Skeletal muscle satellite cell (primary cell): Measurements from ENCODE around the gene TSEN15.
A peak's percentile ranks its signal among the peaks of the same experiment; 100 is the strongest.

Experiments used
- H3K27me3 ChIP-seq: 2 replicates; pipeline ENCODE4 v1.7.0; 2013; ENCODE audit warnings: low read length; ENCODE audit not compliant: control insufficient read depth, insufficient read depth
- H3K36me3 ChIP-seq: 2 replicates; pipeline ENCODE4 v1.7.0; 2013; ENCODE audit warnings: mild to moderate bottlenecking, control low read depth, low read length; ENCODE audit not compliant: insufficient read depth
- H3K4me1 ChIP-seq: 2 replicates; pipeline ENCODE4 v1.7.0; 2013; ENCODE audit warnings: low read length; ENCODE audit not compliant: control insufficient read depth, insufficient read depth
- H3K4me2 ChIP-seq: 2 replicates; pipeline ENCODE4 v1.7.0; 2013; ENCODE audit warnings: mild to moderate bottlenecking, low read length
- H3K4me3 ChIP-seq: 2 replicates; pipeline ENCODE4 v1.7.0; 2013; ENCODE audit warnings: low read length
- H3K9ac ChIP-seq: 2 replicates; pipeline ENCODE4 v1.7.0; 2013; ENCODE audit warnings: mild to moderate bottlenecking, low read depth, low read length, moderate library complexity
- H3K9me3 ChIP-seq: replicated peaks from 2 replicates; pipeline ENCODE4 v1.7.0; 2013; ENCODE audit warnings: mild to moderate bottlenecking, control low read depth, low read length

TSEN15 gene

DNA sequence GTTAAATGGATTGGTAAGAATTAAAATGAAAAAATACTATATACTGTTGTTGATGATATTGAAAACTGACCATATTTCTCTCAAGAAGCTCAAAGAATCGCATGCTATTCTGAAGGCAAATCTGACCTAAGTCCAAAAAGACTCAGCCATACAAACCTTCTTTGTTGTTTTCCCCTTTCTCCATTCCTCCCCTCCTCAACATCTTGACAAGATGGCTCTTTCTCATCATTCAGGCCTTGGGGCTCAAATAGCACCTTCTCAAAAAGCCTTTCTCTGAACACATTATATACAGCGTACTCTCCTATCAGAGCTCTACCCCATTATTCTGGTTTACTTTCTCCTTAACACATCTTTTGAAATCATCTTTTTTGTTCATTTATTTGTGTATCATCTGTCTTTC lies 31.2 kb upstream of the TSEN15 start:
- Histone ChIP-seq H3K36me3 (no peaks in the 10 kb centered on the region), H3K9me3 (no peaks in the 10 kb centered on the region), H3K9ac (no peak overlapping the region), H3K27me3 (no peaks in the 10 kb centered on the region), H3K4me2 (no peak overlapping the region), H3K4me1 (peaks cover 7% of the 10 kb centered on the region), H3K4me3 (no peak overlapping the region)

DNA sequence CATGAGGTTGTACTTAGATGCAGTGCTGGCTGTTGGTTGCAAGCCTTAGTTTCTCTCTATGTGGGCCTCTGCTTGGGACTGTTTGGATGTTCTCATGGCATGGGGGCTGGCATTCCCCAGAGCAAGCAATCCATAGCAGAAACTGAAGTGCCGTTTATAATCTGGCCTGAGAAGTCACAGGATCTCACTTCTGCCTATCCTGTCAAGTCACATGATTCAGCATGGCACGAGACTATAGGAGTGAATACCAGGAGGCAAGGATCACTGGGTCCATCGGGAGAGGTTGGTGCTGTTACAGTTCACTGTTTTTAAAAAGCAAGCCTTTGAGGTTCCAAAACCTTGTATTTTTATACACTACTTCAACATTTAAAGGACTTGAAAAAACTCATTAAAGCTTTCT lies 30.7 kb upstream of the TSEN15 start:
- H3K4me1 ChIP-seq: peaks cover 12% of the 10 kb centered on the region
- no peak overlapping the region for H3K4me3 ChIP-seq
- H3K36me3 ChIP-seq: no peaks in the 10 kb centered on the region
- no peak overlapping the region for H3K9ac ChIP-seq
- no peaks in the 10 kb centered on the region for H3K9me3 ChIP-seq
- H3K27me3 ChIP-seq: no peaks in the 10 kb centered on the region
- H3K4me2 ChIP-seq: no peak overlapping the region

DNA sequence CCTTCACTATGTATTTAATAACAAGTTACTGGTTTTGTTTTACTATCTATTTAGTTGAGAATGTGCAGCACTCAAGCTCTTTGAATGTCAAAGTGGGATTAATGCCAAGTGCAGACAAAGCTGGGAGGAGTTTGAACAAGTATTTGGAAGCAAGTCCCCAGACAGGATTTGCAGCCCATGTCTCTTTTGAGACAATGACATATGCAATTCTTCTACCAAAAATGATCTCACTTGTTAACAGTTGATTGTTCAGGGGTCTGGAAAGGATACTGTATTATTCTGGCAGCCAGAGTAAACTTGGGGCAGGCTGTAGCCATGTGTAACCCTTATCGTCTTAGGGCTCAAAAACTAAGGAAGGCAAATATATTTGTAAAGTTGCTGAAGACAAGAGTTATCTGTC lies 29.8 kb upstream of the TSEN15 start:
- H3K4me1 ChIP-seq: peaks cover 13% of the 10 kb centered on the region
- no peak overlapping the region for H3K4me3 ChIP-seq
- no peaks in the 10 kb centered on the region for H3K9me3 ChIP-seq
- H3K27me3 ChIP-seq: no peaks in the 10 kb centered on the region
- H3K36me3 ChIP-seq: no peaks in the 10 kb centered on the region
- no peak overlapping the region for H3K9ac ChIP-seq
- no peak overlapping the region for H3K4me2 ChIP-seq

DNA sequence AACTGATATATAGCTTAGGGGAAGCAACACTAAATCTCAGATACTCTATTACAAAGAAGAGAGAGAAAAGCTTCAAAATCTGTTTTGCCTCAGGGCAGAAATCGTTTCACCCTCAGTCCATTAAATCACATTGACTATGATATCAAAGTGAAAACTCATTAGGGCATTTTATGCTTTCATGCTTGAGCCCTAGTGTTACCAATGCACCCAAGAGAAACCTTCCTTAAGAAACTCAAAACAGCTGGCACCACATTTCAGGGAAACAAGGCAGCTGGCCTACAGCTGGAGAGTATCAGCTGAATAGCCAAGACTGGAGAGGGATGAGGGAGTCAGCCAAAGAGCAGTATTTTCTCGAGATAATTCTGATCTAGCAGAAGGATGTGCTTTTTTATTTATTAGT lies 28.9 kb upstream of the TSEN15 start:
- Histone ChIP-seq H3K36me3 (no peaks in the 10 kb centered on the region), H3K9me3 (no peaks in the 10 kb centered on the region), H3K27me3 (no peaks in the 10 kb centered on the region), H3K9ac (no peak overlapping the region), H3K4me3 (no peak overlapping the region), H3K4me2 (no peak overlapping the region), H3K4me1 (peaks cover 13% of the 10 kb centered on the region)

DNA sequence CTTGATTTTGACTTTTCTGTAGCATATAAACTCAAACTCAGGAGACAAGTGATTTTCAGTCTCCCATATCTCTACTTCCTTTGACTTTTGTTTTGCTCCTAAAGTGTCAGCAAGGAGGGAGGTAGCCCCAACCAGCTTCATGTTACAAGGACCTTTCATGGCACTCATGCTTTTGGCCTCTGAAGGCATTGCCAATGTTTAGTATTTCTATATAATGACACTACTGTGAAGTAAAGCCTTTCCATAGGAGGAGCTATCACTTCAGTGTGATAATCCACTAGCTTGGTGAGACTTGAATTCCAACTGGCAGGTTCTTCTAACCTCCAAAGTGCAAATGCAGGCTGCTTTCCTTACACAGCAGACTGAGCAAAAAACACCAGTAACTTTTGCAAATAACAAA lies 28.4 kb upstream of the TSEN15 start:
- Histone ChIP-seq H3K36me3 (no peaks in the 10 kb centered on the region), H3K4me3 (no peak overlapping the region), H3K27me3 (no peaks in the 10 kb centered on the region), H3K9ac (no peak overlapping the region), H3K4me1 (peaks cover 13% of the 10 kb centered on the region), H3K4me2 (no peak overlapping the region), H3K9me3 (no peaks in the 10 kb centered on the region)

DNA sequence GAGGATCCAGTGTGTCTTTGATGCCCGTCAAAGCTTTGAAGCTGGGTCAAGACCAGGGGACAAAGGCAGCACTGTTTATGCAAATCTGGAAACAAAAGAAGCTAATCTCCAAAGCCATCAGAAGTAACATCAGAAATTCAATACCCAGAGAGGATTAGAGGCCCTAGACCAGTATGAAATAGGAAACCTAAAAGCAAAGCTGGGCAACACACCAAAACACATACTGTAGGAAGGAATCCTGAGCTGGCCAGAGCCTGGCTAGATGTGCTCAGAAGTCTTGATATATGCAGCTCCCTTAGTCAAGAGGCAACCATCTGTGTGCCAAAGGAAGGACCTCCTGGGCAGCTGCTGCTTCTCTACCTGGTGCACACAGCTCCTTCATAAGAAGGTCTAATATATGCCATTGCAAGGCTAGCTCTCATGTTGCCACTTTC lies 26.3 kb upstream of the TSEN15 start:
- Histone ChIP-seq H3K4me2 (peak overlapping the region; percentile 13), H3K36me3 (no peaks in the 10 kb centered on the region), H3K27me3 (no peaks in the 10 kb centered on the region), H3K4me3 (no peak overlapping the region), H3K9me3 (no peaks in the 10 kb centered on the region), H3K4me1 (peaks cover 13% of the 10 kb centered on the region), H3K9ac (no peak overlapping the region)

DNA sequence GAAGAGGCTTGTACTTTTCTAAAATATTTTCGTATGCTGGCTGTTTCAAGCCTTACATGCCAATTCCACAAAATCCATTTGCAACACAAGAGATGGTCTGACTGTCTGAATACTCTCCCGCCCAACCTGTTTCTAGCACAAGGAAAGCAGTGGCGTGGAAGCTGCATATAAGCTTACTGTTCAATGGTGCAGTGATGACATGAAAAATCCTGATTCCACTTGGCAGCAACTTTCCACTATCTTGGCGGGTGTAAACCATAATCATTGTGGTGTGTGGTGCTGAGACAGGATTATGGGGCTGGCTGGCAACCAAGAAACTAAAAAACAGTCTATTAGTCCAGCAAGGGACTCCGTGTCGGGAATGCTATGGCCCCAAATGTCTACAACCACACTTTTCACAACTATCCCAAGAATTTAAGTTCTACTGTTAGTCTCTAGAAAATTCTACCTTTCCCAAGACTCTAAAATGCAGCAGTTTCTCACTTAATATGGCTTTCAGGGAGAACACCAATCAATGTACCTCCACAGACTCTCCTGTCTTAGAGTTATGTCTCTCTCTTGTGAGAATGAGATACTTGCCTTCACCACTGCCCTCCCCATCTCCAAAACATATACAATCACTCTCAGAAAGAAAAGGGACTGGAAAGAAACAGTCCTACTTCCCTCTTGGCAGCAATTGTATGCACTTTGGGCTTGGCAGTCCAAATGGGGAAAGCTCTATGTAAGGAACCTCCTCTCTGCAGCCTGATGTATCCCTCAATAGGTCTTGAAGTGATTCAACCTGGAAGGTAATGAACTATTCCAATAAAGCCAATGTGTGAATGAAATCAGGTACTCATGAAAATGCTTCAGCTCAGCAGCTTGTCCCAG lies 23.5 kb upstream of the TSEN15 start:
- no peak overlapping the region for H3K4me3 ChIP-seq
- no peak overlapping the region for H3K9ac ChIP-seq
- no peak overlapping the region for H3K4me2 ChIP-seq
- H3K36me3 ChIP-seq: no peaks in the 10 kb centered on the region
- H3K9me3 ChIP-seq: no peaks in the 10 kb centered on the region
- H3K27me3 ChIP-seq: no peaks in the 10 kb centered on the region
- peaks cover 13% of the 10 kb centered on the region for H3K4me1 ChIP-seq

DNA sequence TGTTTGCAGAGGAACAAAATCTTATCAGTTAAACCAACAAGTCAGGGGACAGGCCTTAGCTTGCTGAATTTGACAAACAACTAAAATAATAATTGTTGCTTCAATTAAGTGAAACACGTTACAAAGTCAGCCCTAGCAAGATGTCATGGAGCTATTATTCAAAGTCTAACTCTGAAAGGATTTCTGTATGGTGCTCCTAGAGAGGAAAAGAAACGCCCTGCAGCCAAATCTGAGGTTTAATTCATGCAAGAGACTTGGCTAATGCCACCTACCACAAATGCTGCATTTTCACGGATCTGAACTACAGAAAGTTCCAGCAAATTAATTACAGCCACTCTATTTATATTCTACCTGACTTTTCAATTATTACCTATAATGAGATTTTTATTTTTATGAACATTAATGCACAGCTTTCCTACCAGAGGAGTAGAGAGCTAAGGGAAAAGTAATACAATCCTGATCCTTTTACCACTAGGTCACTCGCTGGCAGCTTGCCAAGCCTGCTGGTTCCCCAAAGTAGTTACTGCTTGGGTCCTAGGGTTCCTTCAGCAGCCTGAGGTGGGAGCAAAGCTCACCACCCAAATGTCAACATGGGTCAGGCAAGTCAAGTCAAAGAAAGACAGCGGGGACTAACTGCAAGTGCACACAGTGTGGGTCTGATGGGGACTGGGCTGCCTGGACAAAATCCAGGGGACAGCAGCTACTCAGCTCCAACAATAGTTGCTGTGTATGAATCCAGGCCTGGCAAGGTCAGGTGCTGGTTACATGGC lies 22.5 kb upstream of the TSEN15 start:
- H3K4me2 ChIP-seq: no peak overlapping the region
- H3K27me3 ChIP-seq: no peaks in the 10 kb centered on the region
- no peaks in the 10 kb centered on the region for H3K9me3 ChIP-seq
- no peak overlapping the region for H3K4me3 ChIP-seq
- peaks cover 13% of the 10 kb centered on the region for H3K4me1 ChIP-seq
- no peaks in the 10 kb centered on the region for H3K36me3 ChIP-seq
- H3K9ac ChIP-seq: no peak overlapping the region

DNA sequence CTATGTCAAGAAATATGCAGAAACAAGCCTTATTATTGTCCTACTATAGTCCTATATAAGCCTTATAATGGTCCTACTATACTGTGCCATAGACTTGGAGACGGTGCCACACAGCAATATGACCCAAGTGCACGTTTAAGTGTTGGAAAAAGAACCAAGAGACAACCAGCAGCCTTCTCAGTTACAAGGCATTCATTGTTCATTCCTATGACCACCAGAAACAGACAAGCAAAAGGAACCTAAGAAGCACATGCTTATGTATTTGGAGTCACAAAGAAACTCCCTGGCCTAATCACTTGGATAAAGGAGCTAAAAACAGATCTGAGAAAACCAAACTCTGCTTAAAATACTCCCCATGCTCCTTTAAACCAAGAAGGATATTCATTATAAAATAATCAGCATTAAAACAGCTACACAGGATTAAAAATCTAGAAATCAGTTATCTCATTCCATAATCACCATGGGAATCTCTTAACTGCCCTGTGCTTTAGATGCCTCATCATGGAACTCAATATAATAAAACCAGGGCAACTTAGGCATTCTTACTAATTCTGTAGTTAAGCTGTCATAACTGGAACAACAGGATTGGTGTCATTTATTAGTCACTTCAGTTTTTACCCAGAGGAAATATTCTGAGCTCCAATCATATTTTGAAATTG lies 21.0 kb upstream of the TSEN15 start:
- Histone ChIP-seq H3K27me3 (no peaks in the 10 kb centered on the region), H3K4me3 (no peak overlapping the region), H3K36me3 (no peaks in the 10 kb centered on the region), H3K4me2 (no peak overlapping the region), H3K9ac (no peak overlapping the region), H3K4me1 (peaks cover 3% of the 10 kb centered on the region), H3K9me3 (no peaks in the 10 kb centered on the region)

DNA sequence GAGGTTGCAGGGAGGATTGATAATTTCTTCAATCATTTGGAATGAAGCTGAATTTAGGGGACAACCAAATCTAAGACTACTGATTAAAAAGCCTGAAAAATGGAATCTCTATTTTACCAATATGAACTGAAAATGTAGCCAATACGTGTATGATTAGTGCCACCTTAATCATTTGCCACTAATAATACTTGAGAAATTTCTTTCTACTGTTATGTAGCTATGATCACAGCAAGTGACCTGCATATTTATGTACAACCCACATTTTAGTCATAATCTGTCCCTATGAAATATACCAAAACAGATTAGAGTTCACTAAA lies 20.5 kb upstream of the TSEN15 start:
- H3K4me2 ChIP-seq: no peak overlapping the region
- H3K27me3 ChIP-seq: no peaks in the 10 kb centered on the region
- H3K4me1 ChIP-seq: peaks cover 1% of the 10 kb centered on the region
- H3K4me3 ChIP-seq: no peak overlapping the region
- H3K36me3 ChIP-seq: no peaks in the 10 kb centered on the region
- H3K9ac ChIP-seq: no peak overlapping the region
- no peaks in the 10 kb centered on the region for H3K9me3 ChIP-seq

DNA sequence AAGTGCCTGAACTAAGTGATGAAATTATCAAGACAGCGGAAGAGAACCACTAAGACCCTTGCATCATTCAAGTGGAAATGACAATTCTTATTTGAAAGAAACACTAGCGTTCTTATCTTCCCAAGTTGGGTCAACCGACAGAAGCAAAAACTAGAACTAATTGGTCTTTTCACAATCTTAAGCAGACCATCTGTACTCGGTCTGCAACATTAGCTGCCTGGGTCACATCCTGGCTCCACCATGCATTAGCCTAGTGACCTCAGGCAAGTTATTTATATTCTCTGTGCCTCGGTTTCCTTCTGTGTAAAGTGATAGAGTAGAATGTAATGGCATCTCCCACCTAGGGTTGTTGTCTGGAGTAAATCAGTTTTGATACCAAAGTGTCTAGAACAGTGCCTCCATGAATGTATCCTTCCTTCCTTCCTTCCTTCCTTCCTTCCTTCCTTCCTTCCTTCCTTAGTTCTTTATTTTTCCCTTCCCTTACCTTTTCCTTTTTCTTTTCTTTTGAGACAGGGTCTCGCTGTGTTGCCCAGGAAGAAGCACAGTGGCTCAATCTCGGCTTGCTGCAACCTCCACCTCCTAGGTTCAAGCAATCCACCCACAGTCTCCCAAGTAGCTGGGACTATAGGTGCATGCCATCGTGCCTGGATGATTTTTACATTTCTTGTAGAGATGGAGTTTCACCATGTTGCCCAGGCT lies 20.0 kb upstream of the TSEN15 start:
- Histone ChIP-seq H3K27me3 (no peaks in the 10 kb centered on the region), H3K9me3 (no peaks in the 10 kb centered on the region), H3K36me3 (no peaks in the 10 kb centered on the region), H3K4me3 (no peak overlapping the region), H3K4me1 (peaks cover 6% of the 10 kb centered on the region), H3K9ac (no peak overlapping the region), H3K4me2 (no peak overlapping the region)
